LNCAP (cell line): ENCODE data around the gene STK25.

ENCODE experiments used
- TF ChIP-seq, protein P1 (sequence below): fragments of 450-650 bp; IDR thresholded peaks from 2 replicates; pipeline ENCODE4 v1.5.1; 2017; ENCODE audit warnings: mild to moderate bottlenecking

Gene STK25

DNA sequence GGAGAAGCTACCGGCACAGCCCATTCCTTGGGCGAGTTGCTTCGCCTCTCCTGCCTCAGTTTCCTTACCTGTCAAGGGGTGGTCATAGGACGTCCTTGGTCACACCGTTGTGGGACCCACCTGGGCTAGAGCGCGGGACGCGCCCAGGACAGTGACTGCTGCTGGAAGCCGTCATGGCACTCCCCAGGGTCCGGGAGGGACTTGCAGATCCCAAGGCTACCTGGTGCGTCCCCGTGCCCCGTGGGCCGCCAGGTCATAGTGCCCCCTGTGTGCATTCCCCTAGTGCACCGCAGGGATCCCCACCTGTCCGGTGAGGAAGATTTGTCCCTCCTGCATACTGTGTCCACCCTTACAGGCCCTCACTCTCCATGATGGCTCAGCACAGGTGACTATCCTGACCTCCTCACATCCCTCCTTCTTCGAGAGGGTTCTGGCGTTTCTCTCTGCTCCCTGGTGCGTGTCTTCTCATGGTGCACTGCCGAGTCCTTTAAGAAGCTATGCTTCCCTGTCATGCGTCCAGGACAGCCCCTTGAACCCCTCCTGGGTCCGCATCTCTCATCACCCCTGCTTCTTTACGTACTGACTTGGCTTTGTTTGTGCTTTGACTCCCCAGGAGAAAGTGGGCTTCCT, 886 bp upstream of the STK25 start:
- TF ChIP-seq, protein P1, sequence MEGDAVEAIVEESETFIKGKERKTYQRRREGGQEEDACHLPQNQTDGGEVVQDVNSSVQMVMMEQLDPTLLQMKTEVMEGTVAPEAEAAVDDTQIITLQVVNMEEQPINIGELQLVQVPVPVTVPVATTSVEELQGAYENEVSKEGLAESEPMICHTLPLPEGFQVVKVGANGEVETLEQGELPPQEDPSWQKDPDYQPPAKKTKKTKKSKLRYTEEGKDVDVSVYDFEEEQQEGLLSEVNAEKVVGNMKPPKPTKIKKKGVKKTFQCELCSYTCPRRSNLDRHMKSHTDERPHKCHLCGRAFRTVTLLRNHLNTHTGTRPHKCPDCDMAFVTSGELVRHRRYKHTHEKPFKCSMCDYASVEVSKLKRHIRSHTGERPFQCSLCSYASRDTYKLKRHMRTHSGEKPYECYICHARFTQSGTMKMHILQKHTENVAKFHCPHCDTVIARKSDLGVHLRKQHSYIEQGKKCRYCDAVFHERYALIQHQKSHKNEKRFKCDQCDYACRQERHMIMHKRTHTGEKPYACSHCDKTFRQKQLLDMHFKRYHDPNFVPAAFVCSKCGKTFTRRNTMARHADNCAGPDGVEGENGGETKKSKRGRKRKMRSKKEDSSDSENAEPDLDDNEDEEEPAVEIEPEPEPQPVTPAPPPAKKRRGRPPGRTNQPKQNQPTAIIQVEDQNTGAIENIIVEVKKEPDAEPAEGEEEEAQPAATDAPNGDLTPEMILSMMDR = no peak

DNA sequence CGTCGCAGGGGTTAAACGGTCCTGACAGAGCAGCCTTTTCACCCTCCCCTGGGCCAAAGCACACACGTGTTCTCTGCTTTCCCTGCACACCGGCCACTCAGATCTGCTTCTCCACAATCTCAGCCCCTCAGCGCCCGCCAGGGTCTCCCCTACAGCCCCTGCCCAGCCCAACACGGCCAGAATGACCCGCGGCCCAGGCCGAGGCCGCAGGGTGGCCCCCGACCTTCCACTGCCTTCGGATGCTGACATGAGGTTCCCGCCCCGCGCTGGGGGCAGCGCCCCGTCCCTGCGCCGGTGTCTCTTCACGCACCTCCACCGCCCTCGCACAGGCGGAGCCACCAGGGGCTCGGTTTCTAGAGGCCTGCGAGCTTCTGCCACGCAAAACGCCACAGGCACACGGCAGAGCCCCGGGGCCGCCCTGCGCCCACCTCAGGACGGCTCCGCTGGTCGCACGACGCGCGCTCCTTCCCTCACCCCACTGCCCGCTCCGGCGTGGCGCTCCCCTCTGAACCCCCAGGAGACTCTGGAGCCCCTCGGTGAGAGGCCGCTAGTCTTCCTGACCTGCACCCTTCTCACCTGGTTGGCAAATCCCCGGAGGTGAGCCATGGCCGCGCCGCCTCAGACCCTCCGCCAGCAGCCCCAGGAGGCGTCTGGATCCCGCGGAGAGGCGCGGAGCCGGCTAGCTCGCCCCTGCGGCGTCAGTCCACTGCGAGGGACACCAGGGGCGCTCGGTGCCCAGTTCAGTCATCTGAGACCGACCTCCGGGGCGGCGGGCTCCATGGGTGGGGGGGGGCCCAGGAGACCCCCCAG, 749 bp downstream of the STK25 start:
- TF ChIP-seq, protein P1 = no peak

DNA sequence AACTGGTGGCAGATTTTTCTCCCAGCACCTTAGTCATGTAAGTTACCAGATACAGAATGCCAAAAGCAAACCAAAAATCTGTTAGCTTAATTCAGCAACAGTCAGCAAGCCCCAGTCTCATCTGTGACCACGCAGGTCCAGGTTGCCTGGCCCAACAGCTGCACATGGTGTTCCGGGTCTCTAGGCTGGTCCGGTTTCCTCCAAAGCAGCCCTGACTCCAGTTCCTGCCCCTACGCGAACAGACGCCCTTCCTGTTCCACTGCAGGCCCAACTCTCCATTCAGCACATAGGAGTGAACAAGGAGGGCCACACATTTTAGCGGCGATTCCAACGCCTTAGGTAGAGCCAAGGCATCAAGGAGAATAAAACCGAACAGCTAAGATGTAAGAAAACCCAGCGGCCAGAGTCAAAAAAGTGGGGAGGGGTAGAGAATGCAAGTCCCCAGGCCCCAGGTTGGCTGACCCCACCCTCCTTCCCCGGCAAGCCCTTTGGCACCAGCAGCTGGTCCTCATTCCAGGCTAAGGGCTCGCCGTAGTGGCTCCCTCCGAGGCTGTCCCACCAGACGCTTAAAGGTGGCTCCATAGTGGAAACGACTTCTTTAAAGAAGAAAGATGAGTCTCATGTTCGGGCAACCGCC, 1.5 kb downstream of the STK25 start:
- TF ChIP-seq, protein P1 = no peak

DNA sequence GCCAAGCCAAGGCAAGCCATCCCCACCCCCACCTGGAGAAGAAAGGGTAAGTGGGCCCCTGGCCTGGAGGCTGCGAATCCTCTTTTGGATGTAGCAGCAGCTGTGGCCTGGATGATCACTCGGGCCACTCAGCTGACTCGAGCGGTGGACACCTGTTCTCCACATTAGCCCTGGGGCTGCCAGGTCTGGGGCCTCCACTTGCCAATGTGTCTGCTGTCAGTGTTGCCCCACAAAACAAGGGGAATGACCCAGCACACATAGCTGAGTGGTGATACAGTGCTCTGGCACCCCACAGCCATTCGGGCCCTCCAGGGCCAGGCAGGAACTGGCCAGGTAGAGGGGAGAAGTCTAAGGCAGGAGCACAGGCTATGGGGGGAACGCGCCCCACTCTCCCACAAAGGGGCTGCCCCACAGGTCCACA, 2.6 kb downstream of the STK25 start:
- TF ChIP-seq, protein P1 = no peak

DNA sequence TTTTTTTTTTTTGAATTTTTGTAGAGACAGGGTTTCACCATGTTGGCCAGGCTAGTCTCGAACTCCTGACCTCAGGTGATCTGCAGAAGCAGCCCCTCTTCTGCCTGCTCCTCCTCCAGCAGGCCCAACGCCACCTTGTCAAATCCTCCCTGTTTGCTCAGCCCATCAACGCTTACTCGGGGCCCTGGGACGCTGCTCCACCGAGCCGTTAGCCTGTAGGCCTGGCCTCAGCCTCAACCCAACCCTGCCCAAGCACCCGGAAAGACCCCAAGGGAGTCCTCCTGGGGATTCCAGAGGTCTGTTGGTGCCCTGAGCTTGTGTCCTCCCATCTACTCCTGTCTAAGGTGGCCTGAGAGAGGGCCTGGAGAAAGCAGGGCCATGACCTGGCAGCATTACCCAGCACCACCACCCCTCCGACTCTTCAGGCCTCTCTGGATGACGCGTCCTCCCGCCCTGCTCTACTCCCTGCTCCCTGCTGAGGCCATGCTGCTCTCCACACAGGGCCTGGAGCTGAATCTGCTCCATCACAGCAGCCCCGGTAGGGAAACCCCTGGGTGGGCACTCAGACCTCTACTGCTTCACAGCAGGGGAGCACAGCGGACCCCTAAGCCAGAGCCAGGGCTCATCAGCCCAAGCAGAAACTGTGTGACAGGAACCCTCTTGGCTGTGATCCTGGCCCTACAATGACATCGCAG, 3.2 kb downstream of the STK25 start:
- TF ChIP-seq, protein P1 = no peak

DNA sequence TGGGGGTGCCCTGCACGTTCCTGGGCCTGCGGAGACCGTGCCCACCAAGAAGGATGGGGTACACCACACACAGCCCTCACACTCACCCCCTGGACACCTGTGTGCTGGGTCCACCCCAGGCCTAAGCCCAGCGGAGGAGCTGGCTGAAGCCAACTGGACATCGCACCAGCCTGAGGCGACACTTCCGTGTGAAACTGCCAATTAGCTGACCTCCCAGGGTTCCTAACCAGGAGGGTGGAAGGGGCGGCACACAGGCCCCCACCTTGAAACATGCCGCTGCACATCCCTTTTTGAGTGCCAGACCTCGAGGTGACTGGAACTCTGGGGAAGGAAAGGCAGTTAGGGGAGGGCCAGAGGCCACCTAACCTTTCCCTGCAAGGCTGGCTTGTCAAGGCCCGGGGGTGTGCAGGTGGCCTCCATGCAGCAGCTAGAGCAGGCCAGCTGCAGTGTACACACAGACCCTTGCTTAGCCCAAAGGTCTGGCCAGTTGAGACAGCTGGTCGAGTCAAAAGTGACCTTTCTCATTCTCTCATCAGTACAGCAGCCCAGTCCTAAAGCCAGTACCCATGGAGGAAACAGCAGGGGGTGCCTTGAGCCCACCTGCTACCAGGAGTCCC, 4.5 kb downstream of the STK25 start:
- TF ChIP-seq, protein P1 = no peak

DNA sequence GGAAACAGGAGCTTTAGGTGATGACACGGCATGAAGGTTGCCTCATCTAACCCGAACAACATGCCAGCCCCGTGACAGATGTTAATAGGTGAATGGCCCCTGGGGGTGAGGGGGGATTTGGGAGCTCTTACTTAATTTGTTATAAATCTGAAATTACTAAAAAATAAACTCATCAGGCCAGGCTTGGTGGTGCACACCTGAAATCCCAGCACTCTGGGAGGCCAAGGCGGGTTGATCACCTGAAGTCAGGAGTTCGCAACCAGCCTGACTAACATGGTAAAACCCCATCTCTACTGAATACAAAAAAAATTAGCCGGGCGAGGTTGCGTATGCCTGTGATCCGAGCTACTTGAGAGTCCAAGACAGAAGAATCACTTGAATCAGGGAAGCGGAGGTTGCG, 6.1 kb downstream of the STK25 start:
- TF ChIP-seq, protein P1 = no peak
